ENCODE data around the gene EVI5.
"Not testable (repeated sequence)": the region's sequence is repeated elsewhere in the genome, so short reads cannot be mapped to it uniquely, and the experiment has no call there.

Gene EVI5

GRCh38 chr1:92701147-92701546 is 83.8 kb downstream of the EVI5 start:
- no peak overlapping the region for H3K27ac Mint-ChIP-seq
- no peaks in the 10 kb centered on the region for H3K4me1 Mint-ChIP-seq
- H3K36me3 Mint-ChIP-seq = no peaks in the 10 kb centered on the region
- H3K9me3 Mint-ChIP-seq = no peaks in the 10 kb centered on the region
- DNase-seq (ENCODE audit: low spot score in 2 of 2) (no peak), ATAC-seq (no peak)
- no peak overlapping the region for H3K4me3 Mint-ChIP-seq

- no peak overlapping the region for H3K4me3 Mint-ChIP-seq
- H3K9me3 Mint-ChIP-seq = no peaks in the 10 kb centered on the region
Observed at GRCh38 chr1:92698932-92699331, 86.0 kb downstream of the EVI5 start.

GRCh38 chr1:92695104-92695503 is 89.8 kb downstream of the EVI5 start:
- Mint-ChIP-seq H3K4me3 (no peak overlapping the region), H3K9me3 (no peaks in the 10 kb centered on the region), H3K4me1 (peaks cover 5% of the 10 kb centered on the region), H3K36me3 (no peaks in the 10 kb centered on the region), H3K27ac (no peak overlapping the region)
- DNase-seq (ENCODE audit: low spot score in 2 of 2) = no peak
- ATAC-seq = no peak

More at GRCh38 chr1:92698932-92699331, 86.0 kb downstream of the EVI5 start:
- no peaks in the 10 kb centered on the region for H3K36me3 Mint-ChIP-seq
- H3K4me1 Mint-ChIP-seq = no peaks in the 10 kb centered on the region
- ATAC-seq = no peak
- no peak overlapping the region for H3K27ac Mint-ChIP-seq
- DNase-seq (ENCODE audit: low spot score in 2 of 2) = no peak

- H3K4me1 Mint-ChIP-seq = peaks cover 5% of the 10 kb centered on the region
- no peaks in the 10 kb centered on the region for H3K9me3 Mint-ChIP-seq
- DNase-seq (ENCODE audit: low spot score in 2 of 2) (no peak), ATAC-seq (no peak)
- no peak overlapping the region for H3K4me3 Mint-ChIP-seq
- no peaks in the 10 kb centered on the region for H3K36me3 Mint-ChIP-seq
- H3K27ac Mint-ChIP-seq = no peak overlapping the region
Observed at GRCh38 chr1:92691925-92692324, 93.0 kb downstream of the EVI5 start.

GRCh38 chr1:92690212-92690906 is 94.5 kb downstream of the EVI5 start:
- Mint-ChIP-seq H3K27ac (no peak overlapping the region), H3K4me1 (peaks cover 5% of the 10 kb centered on the region), H3K4me3 (no peak overlapping the region), H3K9me3 (no peaks in the 10 kb centered on the region), H3K36me3 (no peaks in the 10 kb centered on the region)
- DNase-seq (ENCODE audit: low spot score in 2 of 2) (no peak), ATAC-seq (no peak)

GRCh38 chr1:92679980-92680379 is 104.9 kb downstream of the EVI5 start:
- DNase-seq (ENCODE audit: low spot score in 2 of 2) (no peak), ATAC-seq (no peak)
- Mint-ChIP-seq H3K36me3 (no peaks in the 10 kb centered on the region), H3K4me3 (no peak overlapping the region), H3K4me1 (no peaks in the 10 kb centered on the region), H3K9me3 (no peaks in the 10 kb centered on the region), H3K27ac (no peak overlapping the region)

- ATAC-seq = no peak
- no peak overlapping the region for H3K27ac Mint-ChIP-seq
- H3K4me1 Mint-ChIP-seq = no peaks in the 10 kb centered on the region
- no peaks in the 10 kb centered on the region for H3K9me3 Mint-ChIP-seq
- no peak overlapping the region for H3K4me3 Mint-ChIP-seq
- no peaks in the 10 kb centered on the region for H3K36me3 Mint-ChIP-seq
- DNase-seq (ENCODE audit: low spot score in 2 of 2) = no peak
Observed at GRCh38 chr1:92663775-92664174, 121.1 kb downstream of the EVI5 start.

- no peak for DNase-seq (ENCODE audit: low spot score in 2 of 2)
Observed at GRCh38 chr1:92662048-92662447, 122.9 kb downstream of the EVI5 start.

GRCh38 chr1:92657701-92658100 is 127.2 kb downstream of the EVI5 start:
- ATAC-seq (no peak), DNase-seq (ENCODE audit: low spot score in 2 of 2) (no peak)
- Mint-ChIP-seq H3K27ac (no peak overlapping the region), H3K4me1 (no peaks in the 10 kb centered on the region), H3K4me3 (no peak overlapping the region), H3K36me3 (no peaks in the 10 kb centered on the region), H3K9me3 (peaks cover 13% of the 10 kb centered on the region)

More at GRCh38 chr1:92662048-92662447, 122.9 kb downstream of the EVI5 start:
- no peaks in the 10 kb centered on the region for H3K4me1 Mint-ChIP-seq
- H3K4me3 Mint-ChIP-seq = no peak overlapping the region
- no peak overlapping the region for H3K27ac Mint-ChIP-seq
- H3K36me3 Mint-ChIP-seq = no peaks in the 10 kb centered on the region
- ATAC-seq = no peak
- H3K9me3 Mint-ChIP-seq = no peaks in the 10 kb centered on the region

- Mint-ChIP-seq H3K4me3 (no peak overlapping the region), H3K9me3 (peaks cover 13% of the 10 kb centered on the region), H3K36me3 (no peaks in the 10 kb centered on the region), H3K4me1 (no peaks in the 10 kb centered on the region), H3K27ac (no peak overlapping the region)
- DNase-seq (ENCODE audit: low spot score in 2 of 2) = no peak
- no peak for ATAC-seq
Observed at GRCh38 chr1:92655197-92655801, 129.6 kb downstream of the EVI5 start.

GRCh38 chr1:92653605-92654381 is 131.1 kb downstream of the EVI5 start:
- Mint-ChIP-seq H3K27ac (no peak overlapping the region), H3K36me3 (no peaks in the 10 kb centered on the region), H3K4me1 (no peaks in the 10 kb centered on the region), H3K4me3 (no peak overlapping the region), H3K9me3 (peaks cover 13% of the 10 kb centered on the region)
- ATAC-seq (no peak), DNase-seq (ENCODE audit: low spot score in 2 of 2) (no peak)

GRCh38 chr1:92640686-92641085 is 144.2 kb downstream of the EVI5 start:
- not testable (repeated sequence) for ATAC-seq; H3K36me3 Mint-ChIP-seq; H3K27ac Mint-ChIP-seq; H3K9me3 Mint-ChIP-seq; H3K4me3 Mint-ChIP-seq; H3K4me1 Mint-ChIP-seq; DNase-seq (ENCODE audit: low spot score in 2 of 2)

- no peaks in the 10 kb centered on the region for H3K9me3 Mint-ChIP-seq
- no peak for ATAC-seq
- H3K4me1 Mint-ChIP-seq = no peaks in the 10 kb centered on the region
- H3K27ac Mint-ChIP-seq = no peak overlapping the region
- DNase-seq (ENCODE audit: low spot score in 2 of 2) = no peak
- H3K36me3 Mint-ChIP-seq = no peaks in the 10 kb centered on the region
- no peak overlapping the region for H3K4me3 Mint-ChIP-seq
Observed at GRCh38 chr1:92638498-92638897, 146.4 kb downstream of the EVI5 start.

GRCh38 chr1:92635203-92635602 is 149.7 kb downstream of the EVI5 start:
- ATAC-seq = not testable (repeated sequence)

GRCh38 chr1:92623187-92623778 is 161.6 kb downstream of the EVI5 start:
- no peaks in the 10 kb centered on the region for H3K9me3 Mint-ChIP-seq
- H3K4me1 Mint-ChIP-seq = no peaks in the 10 kb centered on the region
- no peak overlapping the region for H3K27ac Mint-ChIP-seq
- H3K36me3 Mint-ChIP-seq = no peaks in the 10 kb centered on the region
- DNase-seq (ENCODE audit: low spot score in 2 of 2) (no peak), ATAC-seq (peak; percentile 44)
- no peak overlapping the region for H3K4me3 Mint-ChIP-seq

More at GRCh38 chr1:92635203-92635602, 149.7 kb downstream of the EVI5 start:
- H3K27ac Mint-ChIP-seq; H3K36me3 Mint-ChIP-seq; H3K4me3 Mint-ChIP-seq; H3K9me3 Mint-ChIP-seq; DNase-seq (ENCODE audit: low spot score in 2 of 2); H3K4me1 Mint-ChIP-seq: not testable (repeated sequence)

Measured in stimulated activated effector memory CD8-positive, alpha-beta T cell treated with anti-CD3 and anti-CD28 coated beads, Interleukin-12 subunit alpha, Interleukin-12 subunit beta, amount 100 ng/mL, for 72 hours (primary cell).